ENCODE data around the gene SLC66A2.

DNA sequence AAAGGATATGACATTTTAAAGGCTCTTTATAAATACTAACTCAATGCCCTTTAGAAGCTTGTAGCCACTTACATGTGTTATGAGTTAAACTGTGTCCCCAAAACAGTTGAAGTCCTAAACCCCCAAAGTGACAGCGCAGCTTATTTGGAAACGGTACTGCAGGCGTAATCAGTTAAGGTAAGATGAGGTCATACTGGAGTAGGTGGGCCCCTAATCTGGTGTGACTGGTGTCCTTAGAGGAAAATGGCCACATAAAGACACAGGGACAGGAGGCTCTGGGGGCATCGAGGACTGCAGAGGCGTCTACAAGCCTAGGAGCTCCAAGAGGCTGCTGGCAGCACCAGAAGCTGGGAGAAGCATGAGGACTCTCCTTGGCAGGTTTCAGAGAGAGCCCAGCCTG lies 28.4 kb upstream of the SLC66A2 start:
- no peak for TF ChIP-seq EZH2 (IDR thresholded peaks at IDR 0.05; ENCODE audit: borderline replicate concordance, insufficient read depth, low read depth, low read length, poor library complexity, severe bottlenecking)
- TF ChIP-seq, protein P1, sequence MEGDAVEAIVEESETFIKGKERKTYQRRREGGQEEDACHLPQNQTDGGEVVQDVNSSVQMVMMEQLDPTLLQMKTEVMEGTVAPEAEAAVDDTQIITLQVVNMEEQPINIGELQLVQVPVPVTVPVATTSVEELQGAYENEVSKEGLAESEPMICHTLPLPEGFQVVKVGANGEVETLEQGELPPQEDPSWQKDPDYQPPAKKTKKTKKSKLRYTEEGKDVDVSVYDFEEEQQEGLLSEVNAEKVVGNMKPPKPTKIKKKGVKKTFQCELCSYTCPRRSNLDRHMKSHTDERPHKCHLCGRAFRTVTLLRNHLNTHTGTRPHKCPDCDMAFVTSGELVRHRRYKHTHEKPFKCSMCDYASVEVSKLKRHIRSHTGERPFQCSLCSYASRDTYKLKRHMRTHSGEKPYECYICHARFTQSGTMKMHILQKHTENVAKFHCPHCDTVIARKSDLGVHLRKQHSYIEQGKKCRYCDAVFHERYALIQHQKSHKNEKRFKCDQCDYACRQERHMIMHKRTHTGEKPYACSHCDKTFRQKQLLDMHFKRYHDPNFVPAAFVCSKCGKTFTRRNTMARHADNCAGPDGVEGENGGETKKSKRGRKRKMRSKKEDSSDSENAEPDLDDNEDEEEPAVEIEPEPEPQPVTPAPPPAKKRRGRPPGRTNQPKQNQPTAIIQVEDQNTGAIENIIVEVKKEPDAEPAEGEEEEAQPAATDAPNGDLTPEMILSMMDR (IDR thresholded peaks at IDR 0.05): no peak

All from B cell (primary cell).